ENCODE measurements around the gene SATB2. TPM values are rescaled to one million over a fixed set of nuclear protein-coding genes. Genes with fewer than 3 reads are reported as not detected.

Gene SATB2
- total RNA-seq, 1 donor: 53.2 TPM

DNA sequence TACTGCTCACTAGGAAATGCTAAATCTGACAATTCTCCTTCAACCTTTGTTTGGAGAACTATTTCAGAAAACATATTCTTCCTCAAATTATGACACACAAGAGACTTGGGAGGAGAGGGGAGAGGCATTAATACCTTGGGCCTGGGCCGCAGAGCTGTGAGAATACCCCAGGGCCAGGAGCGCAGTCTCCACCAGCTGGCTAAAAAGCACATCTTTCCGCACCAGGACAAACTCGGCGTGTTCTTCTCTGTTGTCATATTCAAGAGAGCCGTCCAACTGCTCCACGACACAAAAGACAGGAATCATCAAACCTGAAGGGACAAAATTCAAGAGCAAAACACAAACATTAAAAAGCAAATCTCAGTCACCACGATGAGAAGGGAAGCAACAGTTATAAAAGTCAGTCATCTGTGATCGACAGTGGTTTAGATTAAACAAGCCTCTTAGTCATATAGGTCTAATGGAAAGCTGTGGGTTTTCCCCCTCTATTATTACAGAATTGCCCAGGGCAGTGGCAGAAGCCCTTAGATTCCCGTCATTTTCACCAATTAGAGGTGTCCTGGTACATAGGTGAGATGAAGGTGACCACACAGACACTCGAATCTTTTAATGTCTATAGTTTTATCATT lies 24.4 kb downstream of the SATB2 start:
- no peak overlapping the region for H3K4me2 ChIP-seq (ENCODE audit: insufficient read depth, low read length)
- H3K4me1 ChIP-seq (ENCODE audit: insufficient read depth, low read length): peaks cover 18% of the 10 kb centered on the region
- no peak for DNase-seq (ENCODE audit: insufficient read length, low spot score, missing footprints)
- no peak overlapping the region for H2AFZ ChIP-seq (ENCODE audit: low read length)
- no peaks in the 10 kb centered on the region for H4K20me1 ChIP-seq (ENCODE audit: insufficient read depth, low read length)
- TF ChIP-seq, protein P1, sequence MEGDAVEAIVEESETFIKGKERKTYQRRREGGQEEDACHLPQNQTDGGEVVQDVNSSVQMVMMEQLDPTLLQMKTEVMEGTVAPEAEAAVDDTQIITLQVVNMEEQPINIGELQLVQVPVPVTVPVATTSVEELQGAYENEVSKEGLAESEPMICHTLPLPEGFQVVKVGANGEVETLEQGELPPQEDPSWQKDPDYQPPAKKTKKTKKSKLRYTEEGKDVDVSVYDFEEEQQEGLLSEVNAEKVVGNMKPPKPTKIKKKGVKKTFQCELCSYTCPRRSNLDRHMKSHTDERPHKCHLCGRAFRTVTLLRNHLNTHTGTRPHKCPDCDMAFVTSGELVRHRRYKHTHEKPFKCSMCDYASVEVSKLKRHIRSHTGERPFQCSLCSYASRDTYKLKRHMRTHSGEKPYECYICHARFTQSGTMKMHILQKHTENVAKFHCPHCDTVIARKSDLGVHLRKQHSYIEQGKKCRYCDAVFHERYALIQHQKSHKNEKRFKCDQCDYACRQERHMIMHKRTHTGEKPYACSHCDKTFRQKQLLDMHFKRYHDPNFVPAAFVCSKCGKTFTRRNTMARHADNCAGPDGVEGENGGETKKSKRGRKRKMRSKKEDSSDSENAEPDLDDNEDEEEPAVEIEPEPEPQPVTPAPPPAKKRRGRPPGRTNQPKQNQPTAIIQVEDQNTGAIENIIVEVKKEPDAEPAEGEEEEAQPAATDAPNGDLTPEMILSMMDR (IDR thresholded peaks at IDR 0.05; ENCODE audit: extremely low read depth, low read depth, low read length): no peak
- no peak overlapping the region for H3K4me3 ChIP-seq (ENCODE audit: insufficient read depth, low read length)
- peaks cover 48% of the 10 kb centered on the region for H3K36me3 ChIP-seq (ENCODE audit: insufficient read depth, low read length)
- H3K27ac ChIP-seq (ENCODE audit: low read depth, low read length): peak overlapping the region; percentile 8
- no peaks in the 10 kb centered on the region for H3K9me3 ChIP-seq (ENCODE audit: low read depth, low read length)
- H3K27me3 ChIP-seq (ENCODE audit: insufficient read depth, low read length): no peaks in the 10 kb centered on the region
- H3K79me2 ChIP-seq (ENCODE audit: insufficient read depth, low read length): peaks cover 74% of the 10 kb centered on the region

DNA sequence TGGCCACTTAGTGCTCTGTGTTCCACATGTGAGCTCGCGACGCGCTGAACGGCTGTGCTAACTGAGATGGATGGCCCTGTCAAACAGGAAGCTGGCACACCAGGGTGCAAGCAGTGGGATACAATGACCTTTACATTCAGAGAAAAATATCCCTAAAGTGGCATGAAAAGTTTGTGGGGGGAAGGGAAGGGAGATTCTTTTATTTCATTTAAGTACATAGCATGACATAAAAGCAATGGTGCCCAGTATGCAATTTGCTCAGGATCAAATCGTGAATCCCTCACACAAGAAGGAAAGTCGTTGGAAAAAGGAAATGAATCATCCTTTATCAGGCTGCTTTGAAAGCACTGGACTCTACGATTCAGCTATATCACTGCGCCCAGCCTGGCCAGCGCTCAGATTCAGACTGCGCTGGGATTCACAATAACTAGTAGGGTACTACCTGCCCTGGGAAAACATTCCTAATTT lies 26.0 kb downstream of the SATB2 start:
- H3K36me3 ChIP-seq (ENCODE audit: insufficient read depth, low read length): peaks cover 48% of the 10 kb centered on the region
- peak overlapping the region; percentile 23 for H3K4me2 ChIP-seq (ENCODE audit: insufficient read depth, low read length)
- DNase-seq (ENCODE audit: insufficient read length, low spot score, missing footprints): no peak
- H3K79me2 ChIP-seq (ENCODE audit: insufficient read depth, low read length): peaks cover 65% of the 10 kb centered on the region
- H2AFZ ChIP-seq (ENCODE audit: low read length): no peak overlapping the region
- TF ChIP-seq, protein P1 (IDR thresholded peaks at IDR 0.05; ENCODE audit: extremely low read depth, low read depth, low read length): no peak
- no peaks in the 10 kb centered on the region for H3K9me3 ChIP-seq (ENCODE audit: low read depth, low read length)
- H3K4me1 ChIP-seq (ENCODE audit: insufficient read depth, low read length): peaks cover 18% of the 10 kb centered on the region
- H4K20me1 ChIP-seq (ENCODE audit: insufficient read depth, low read length): no peaks in the 10 kb centered on the region
- H3K4me3 ChIP-seq (ENCODE audit: insufficient read depth, low read length): no peak overlapping the region
- peak overlapping the region; percentile 54 for H3K27ac ChIP-seq (ENCODE audit: low read depth, low read length)
- no peaks in the 10 kb centered on the region for H3K27me3 ChIP-seq (ENCODE audit: insufficient read depth, low read length)

DNA sequence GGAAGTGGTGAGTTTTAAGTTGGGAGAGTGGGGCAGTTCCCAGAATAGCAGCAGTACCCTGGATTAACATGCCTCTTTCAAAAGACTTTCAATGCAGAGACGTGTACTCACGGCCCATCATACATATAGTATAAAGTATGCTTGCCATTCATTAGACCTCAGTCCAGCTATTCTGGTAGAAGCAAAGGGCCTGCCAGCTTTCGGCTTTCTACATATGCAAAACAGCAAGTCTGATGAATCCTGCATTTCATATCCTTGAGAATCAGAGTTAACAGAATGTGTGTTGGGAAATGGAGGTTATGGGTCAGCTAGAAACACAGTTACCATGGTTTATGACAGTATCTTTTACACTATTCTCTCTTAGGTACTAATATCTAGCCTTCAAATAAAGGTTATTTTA lies 27.5 kb downstream of the SATB2 start:
- Histone ChIP-seq H3K27ac (ENCODE audit: low read depth, low read length) (no peak overlapping the region), H3K4me3 (ENCODE audit: insufficient read depth, low read length) (no peak overlapping the region), H3K4me2 (ENCODE audit: insufficient read depth, low read length) (no peak overlapping the region), H3K27me3 (ENCODE audit: insufficient read depth, low read length) (no peaks in the 10 kb centered on the region), H2AFZ (ENCODE audit: low read length) (no peak overlapping the region), H3K36me3 (ENCODE audit: insufficient read depth, low read length) (peaks cover 48% of the 10 kb centered on the region), H3K4me1 (ENCODE audit: insufficient read depth, low read length) (peaks cover 18% of the 10 kb centered on the region), H3K9me3 (ENCODE audit: low read depth, low read length) (no peaks in the 10 kb centered on the region), H4K20me1 (ENCODE audit: insufficient read depth, low read length) (no peaks in the 10 kb centered on the region), H3K79me2 (ENCODE audit: insufficient read depth, low read length) (peaks cover 57% of the 10 kb centered on the region)
- DNase-seq (ENCODE audit: insufficient read length, low spot score, missing footprints): no peak
- TF ChIP-seq, protein P1 (IDR thresholded peaks at IDR 0.05; ENCODE audit: extremely low read depth, low read depth, low read length): no peak

DNA sequence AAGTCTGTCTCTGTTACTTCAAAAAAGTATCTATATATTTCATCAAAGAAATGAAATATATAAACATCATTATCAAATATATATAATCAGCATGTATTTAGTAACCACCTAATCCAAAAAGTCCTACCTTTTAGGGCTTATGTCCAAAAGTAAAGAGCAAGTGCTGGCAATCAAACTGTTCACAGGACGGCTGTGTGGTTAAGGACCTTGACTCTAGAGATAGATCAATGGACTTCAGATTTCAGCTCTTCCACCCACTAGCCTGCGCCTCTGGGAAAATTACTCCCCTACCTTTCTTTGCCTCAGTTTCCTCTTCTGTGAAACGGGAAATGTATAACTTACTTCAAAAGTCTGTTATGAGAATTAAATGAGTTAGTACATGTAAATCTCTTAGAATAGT lies 29.4 kb downstream of the SATB2 start:
- no peak overlapping the region for H3K27ac ChIP-seq (ENCODE audit: low read depth, low read length)
- TF ChIP-seq, protein P1 (IDR thresholded peaks at IDR 0.05; ENCODE audit: extremely low read depth, low read depth, low read length): no peak

More for the DNA sequence above, 29.4 kb downstream of the SATB2 start:
- no peak for DNase-seq (ENCODE audit: insufficient read length, low spot score, missing footprints)
- H3K4me1 ChIP-seq (ENCODE audit: insufficient read depth, low read length): peaks cover 15% of the 10 kb centered on the region
- H3K36me3 ChIP-seq (ENCODE audit: insufficient read depth, low read length): peaks cover 61% of the 10 kb centered on the region
- H2AFZ ChIP-seq (ENCODE audit: low read length): no peak overlapping the region
- H4K20me1 ChIP-seq (ENCODE audit: insufficient read depth, low read length): no peaks in the 10 kb centered on the region
- no peak overlapping the region for H3K4me2 ChIP-seq (ENCODE audit: insufficient read depth, low read length)
- H3K27me3 ChIP-seq (ENCODE audit: insufficient read depth, low read length): no peaks in the 10 kb centered on the region
- no peaks in the 10 kb centered on the region for H3K9me3 ChIP-seq (ENCODE audit: low read depth, low read length)
- H3K4me3 ChIP-seq (ENCODE audit: insufficient read depth, low read length): no peak overlapping the region
- peaks cover 57% of the 10 kb centered on the region for H3K79me2 ChIP-seq (ENCODE audit: insufficient read depth, low read length)

Measured in osteoblast (primary cell).